GM19193 (cell line): ENCODE data around the gene POLR3GL.

Experiments used
- POLR2A ChIP-seq: IDR thresholded peaks from 4 replicates; pipeline ENCODE4 v1.6.1; 2011; ENCODE audit not compliant: insufficient read depth, insufficient read length; ENCODE audit errors: extremely low read depth

Gene POLR3GL

DNA sequence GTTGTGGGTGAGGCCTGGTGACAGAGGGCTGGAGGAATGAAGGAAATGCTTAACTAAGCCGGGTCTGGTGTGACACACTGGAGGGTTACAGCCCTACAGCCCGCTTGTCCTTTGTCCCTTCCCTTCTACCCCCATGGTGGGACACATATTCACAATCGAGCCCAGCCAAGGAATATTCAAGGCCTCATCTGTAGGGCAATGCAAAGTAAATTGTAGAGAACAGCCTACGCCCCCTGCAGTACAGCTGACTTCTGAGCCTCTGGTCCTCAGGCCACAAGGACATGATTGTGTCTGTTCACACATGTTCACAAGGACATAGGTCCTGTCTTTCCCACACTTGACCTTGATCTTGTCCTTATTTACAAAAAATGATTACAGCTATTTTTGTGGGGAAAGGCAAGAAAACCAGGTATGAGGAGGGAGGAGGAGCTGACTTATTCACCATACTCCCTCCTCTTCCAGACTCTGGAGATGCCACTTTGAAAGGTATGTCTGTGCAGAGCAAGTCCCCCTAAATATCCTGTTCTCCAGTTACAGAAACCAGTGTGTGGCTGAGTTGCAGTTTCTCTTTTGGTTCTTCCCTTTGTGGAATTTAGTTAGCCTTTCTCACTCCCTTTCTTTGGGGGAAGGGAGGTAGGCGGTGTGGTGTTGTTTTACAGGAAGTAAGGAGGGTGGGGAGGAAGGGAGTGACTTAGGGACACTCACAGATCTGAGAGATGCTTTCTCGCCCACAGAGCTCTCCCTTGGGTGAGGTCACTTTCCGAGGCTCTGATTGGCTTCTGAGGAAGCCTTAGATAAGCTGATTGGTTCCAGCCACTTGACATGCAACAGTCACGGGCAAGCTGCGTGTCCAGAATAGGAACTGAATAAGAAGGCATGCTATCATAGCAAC, 14.6 kb downstream of the POLR3GL start:
- no peak for TF ChIP-seq POLR2A

- no peak for TF ChIP-seq POLR2A
Measured at GRCh38 chr1:145979746-145980456, 15.4 kb downstream of the POLR3GL start.

GRCh38 chr1:145980457-145980994, 16.0 kb downstream of the POLR3GL start:
- TF ChIP-seq POLR2A: no peak

DNA sequence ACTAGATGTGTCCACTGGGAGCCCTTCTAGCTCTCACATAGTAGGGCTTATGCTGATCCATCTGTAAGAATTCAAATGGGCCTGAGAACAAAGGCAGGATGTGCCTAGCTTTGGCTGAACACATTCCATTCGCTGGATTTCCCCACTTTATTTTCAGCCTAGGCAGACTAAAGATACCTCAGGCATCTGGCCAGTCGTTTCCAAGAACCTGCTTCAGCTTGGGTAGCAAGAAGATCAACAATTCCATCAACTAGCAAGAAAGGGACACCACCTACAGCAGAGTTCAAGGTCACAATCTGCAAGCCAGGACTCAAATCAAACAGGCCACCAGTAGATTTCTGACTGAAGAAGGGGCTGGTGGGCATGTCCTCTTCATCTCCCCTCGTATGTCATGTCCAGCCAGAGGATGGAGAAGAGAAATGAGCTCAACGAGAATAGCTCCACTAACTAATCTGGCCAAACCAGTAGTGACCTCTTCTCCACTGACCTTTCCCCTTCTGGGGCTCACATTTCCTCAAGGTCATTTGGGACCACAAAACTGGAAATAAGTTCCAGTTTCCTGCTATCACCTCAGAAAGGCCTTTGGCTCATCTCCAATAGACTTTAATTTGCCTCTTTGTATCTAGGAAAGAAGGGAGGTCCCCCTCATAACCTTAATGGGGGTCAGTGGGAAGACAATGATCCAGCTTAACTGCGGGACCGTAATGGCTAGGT, 17.7 kb downstream of the POLR3GL start:
- no peak for TF ChIP-seq POLR2A

DNA sequence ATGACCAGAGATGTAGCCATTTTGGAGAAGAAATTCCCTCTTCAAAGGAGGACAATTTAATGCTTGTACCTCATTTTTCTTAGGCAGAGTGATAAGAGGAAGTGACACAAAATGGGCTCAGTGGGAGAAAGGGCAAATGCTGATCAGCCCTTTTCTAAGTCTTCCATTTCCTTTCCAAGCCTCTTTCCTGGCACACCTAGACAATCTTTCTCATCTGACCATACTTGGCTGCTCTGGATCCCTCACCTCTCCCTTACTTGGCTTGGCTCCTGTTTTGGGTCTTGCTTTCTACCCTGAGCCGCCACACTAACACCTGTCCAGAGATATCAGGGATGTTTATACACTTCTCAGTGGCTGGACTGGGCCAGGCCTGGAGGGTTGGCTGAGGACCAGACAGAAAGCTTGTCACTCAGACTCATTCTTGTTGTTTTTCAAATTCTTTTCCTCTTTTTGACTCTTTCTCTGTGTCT, 18.8 kb downstream of the POLR3GL start:
- TF ChIP-seq POLR2A: no peak

DNA sequence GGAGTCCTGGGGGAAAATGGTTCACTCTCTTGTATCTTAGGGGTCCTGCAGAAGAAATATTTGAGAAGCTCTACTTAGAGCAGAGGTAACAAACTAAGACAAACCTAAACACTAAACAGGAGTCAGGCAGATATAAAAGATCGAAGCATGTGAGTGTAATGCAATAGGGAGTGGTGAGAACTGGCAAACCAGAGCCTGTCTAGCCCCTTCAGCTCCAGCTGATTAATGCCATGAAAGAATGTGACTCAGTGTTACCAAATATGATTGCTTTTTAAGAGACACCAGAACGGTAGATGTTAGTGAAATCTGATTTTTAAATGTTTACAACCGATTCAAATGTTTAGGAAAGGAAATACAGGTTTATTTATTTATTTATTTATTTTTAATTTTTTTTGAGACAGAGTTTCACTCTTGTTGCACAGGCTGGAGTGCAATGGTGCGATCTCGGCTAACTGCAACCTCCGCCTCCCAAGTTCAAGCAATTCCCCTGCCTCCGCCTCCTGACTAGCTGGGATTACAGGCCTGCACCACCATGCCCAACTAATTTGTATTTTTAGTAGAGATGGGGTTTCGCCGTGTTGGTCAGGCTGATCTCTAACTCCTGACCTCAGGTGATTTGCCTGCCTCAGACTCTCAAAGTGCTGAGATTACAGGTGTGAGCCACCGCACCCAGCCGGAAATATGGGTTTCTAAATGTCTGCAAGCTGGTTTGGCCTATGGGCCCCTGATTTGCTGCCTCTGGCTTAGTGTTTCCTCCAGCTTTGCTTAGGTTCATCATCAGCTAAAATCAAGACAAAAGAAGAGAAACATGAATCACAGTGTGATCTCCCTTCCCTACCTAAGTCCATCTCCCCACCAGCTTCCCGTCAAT, 19.7 kb downstream of the POLR3GL start:
- TF ChIP-seq POLR2A: no peak

DNA sequence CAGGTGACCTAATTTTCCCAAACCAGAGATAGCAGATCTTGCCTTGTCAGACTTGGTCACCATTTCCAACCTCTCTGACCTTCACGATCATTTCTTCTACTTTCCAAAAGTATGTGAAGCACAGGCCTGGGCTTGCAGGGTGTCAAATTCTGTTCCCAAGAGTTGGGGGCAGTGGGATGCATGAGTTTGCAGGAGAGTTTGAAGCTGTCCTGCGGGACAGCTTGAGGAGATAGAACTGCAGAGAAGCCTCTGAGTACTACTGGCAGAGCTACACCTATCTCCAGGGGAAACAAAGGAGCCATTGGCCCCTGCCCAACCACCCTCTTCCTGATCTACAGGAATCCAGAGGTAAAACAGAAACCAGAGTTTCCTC, 20.6 kb downstream of the POLR3GL start:
- no peak for TF ChIP-seq POLR2A

- no peak for TF ChIP-seq POLR2A
Measured at GRCh38 chr1:145985502-145986439, 21.3 kb downstream of the POLR3GL start.

GRCh38 chr1:145986551-145986950, 22.1 kb downstream of the POLR3GL start:
- no peak for TF ChIP-seq POLR2A

DNA sequence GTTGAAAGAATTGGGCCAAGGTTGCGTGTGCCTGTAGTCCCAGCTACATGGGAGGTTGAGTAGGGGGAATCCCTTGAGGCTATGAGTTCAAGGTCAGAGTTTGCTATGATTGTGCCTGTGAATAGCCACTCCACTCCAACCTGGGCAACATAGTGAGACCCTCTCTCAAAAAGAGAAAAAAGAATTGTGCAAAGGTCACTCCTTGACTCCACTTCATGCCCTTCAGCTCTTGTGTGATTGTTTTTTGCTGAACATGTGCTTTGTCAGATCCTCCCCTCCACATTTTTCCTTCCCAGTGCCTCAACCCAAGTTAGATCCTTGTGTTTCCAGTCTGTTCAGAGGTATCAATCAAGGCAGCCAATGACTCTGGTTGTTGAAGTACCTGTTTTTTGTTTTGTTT, 23.4 kb downstream of the POLR3GL start:
- TF ChIP-seq POLR2A: no peak

DNA sequence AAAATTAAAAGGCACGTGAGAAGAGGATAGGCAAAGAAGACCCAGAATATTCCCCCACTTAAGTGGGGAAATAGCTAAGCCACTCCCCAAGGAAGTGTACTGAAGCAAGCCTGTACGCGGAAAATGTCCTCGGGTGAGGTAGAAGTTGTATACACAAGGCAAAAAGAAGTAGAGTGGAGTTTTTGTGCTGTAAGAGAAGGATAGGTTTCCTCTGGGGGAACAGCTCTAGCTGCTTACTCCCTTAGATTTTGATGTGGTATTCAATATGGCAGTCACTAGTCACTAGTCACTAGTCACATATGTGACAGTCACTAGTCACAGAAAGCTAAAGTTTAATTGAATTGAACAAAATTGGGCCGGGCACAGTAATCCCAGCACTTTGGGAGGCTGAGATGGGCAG, 24.3 kb downstream of the POLR3GL start:
- TF ChIP-seq POLR2A: no peak

DNA sequence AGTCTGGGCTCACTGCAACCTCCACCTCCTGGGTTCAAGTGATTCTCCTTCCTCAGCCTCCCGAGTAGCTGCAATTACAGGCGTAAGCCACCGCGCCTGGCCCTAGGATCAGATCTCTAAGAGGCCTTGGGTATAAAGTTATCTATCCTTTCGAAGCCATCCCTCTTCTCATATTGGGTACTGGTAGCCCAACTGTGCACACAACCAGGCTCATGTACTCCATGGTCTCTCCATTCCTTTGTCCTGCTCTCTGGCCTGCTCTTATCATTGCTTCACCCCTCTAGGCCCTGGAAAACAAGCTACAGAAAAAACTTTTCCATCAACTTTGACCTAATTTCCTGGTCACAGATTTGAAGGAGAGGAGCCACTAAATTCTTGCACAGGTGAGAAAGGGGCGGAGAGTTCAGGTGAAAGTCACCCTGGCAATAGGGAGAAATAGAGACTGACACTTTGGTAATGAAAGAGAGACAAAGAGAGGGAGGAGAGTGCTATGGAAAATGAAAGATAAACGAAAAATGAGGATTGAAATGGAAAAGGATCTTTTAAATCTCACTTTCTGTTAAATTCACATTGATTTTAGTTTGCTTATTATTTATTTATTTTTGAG, 25.9 kb downstream of the POLR3GL start:
- TF ChIP-seq POLR2A: no peak
